ENCODE results near the gene NUDT11. TPM values are rescaled to one million over a fixed set of nuclear protein-coding genes. Genes with fewer than 3 reads are reported as not detected.
"Not testable (repeated sequence)": the region's sequence is repeated elsewhere in the genome, so short reads cannot be mapped to it uniquely, and the experiment has no call there.

Gene NUDT11
- total RNA-seq, 6 donors from 2014 or later: 0.22 to 0.76 (median 0.40) TPM; not detected in 2

DNA sequence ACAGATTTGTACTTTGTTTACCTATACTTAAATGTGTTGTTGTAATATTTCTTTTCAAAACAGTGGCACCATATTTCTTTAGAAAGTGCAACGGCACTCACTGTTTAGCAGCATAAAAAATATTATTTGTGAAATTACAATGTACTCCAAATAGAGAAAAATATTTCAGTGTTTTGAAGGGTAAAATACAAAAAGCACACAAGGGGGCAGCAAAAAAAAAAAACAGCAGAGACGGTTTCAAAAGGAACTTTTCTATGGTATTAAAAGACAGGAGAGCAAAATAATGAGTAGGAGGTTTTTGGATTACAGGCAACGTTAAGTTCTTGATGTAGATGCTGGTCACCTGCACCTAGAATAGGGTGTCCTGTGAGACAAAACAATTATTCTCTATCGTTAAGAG, 2.0 kb downstream of the NUDT11 start:
- no peaks in the 10 kb centered on the region for H3K36me3 ChIP-seq
- ATAC-seq (ENCODE audit: low FRiP score in 2 of 2) (no peak), DNase-seq (no peak)
- H3K4me1 ChIP-seq: peaks cover 0 to 6% (median 2%) of the 10 kb centered on the region in 4 donors
- no peak overlapping the region for H3K27ac ChIP-seq
- WGBS, 2 donors: 54 to 67% methylated on average over 4 of the region's 4 CpGs
- no peak overlapping the region for H3K4me3 ChIP-seq
- no peak for TF ChIP-seq POLR2A (IDR thresholded peaks at IDR 0.05)
- TF ChIP-seq POLR2AphosphoS5 (IDR thresholded peaks at IDR 0.05): no peak
- TF ChIP-seq, protein P1, sequence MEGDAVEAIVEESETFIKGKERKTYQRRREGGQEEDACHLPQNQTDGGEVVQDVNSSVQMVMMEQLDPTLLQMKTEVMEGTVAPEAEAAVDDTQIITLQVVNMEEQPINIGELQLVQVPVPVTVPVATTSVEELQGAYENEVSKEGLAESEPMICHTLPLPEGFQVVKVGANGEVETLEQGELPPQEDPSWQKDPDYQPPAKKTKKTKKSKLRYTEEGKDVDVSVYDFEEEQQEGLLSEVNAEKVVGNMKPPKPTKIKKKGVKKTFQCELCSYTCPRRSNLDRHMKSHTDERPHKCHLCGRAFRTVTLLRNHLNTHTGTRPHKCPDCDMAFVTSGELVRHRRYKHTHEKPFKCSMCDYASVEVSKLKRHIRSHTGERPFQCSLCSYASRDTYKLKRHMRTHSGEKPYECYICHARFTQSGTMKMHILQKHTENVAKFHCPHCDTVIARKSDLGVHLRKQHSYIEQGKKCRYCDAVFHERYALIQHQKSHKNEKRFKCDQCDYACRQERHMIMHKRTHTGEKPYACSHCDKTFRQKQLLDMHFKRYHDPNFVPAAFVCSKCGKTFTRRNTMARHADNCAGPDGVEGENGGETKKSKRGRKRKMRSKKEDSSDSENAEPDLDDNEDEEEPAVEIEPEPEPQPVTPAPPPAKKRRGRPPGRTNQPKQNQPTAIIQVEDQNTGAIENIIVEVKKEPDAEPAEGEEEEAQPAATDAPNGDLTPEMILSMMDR (IDR thresholded peaks at IDR 0.05): no peak
- no peak for TF ChIP-seq EP300 (IDR thresholded peaks at IDR 0.05)
- H3K27me3 ChIP-seq: peaks cover 0 to 3% (median 0%) of the 10 kb centered on the region in 4 donors
- peaks cover 0 to 6% (median 0%) of the 10 kb centered on the region in 4 donors for H3K9me3 ChIP-seq

DNA sequence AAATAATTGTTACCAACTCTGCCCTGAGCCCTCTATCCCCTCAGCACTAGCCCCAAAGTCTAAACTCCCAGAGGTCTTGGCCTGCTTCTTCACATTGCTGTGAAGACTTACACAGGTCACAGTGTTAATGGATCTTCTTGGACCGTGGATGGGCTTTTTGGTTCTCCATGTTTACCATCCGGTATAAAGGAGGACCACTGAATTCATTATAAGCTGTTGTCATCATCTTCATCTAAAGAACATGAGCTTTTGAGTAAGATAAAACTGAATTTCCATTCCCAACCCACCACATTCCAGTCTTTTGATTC, 8.5 kb downstream of the NUDT11 start:
- no peaks in the 10 kb centered on the region for H3K36me3 ChIP-seq
- no peaks in the 10 kb centered on the region for H3K27me3 ChIP-seq
- no peak overlapping the region for H3K4me3 ChIP-seq
- DNase-seq: no peak
- TF ChIP-seq POLR2AphosphoS5 (IDR thresholded peaks at IDR 0.05) (no peak), POLR2A (IDR thresholded peaks at IDR 0.05) (no peak), EP300 (IDR thresholded peaks at IDR 0.05) (no peak)
- TF ChIP-seq, protein P1 (IDR thresholded peaks at IDR 0.05): no peak
- ATAC-seq (ENCODE audit: low FRiP score in 2 of 2): no peak
- no peaks in the 10 kb centered on the region for H3K4me1 ChIP-seq
- H3K27ac ChIP-seq: no peak overlapping the region
- 76 to 78% methylated on average over 2 of the region's 2 CpGs for WGBS, 2 donors
- H3K9me3 ChIP-seq: no peaks in the 10 kb centered on the region

DNA sequence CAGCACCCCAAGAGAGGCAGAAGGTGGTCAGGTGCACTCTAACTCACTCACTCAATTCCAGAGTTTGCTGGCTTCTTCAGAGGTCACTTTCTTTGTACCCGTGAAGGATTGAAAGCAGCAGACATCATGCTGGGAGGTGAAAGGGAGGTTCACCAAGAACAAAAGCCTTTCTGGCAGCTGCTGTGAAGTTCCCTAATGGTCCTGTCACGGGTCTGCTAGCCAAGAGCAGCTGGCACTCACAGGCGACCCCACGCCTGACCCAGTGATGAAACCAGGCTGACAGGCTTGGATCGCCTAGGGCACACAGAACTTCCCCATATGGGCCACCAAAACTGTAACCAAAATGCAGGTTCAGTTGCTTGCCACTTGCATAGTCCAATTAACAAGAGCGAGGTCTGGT, 11.8 kb downstream of the NUDT11 start:
- no peak overlapping the region for H3K27ac ChIP-seq
- DNase-seq (no peak), ATAC-seq (ENCODE audit: low FRiP score in 2 of 2) (no peak)
- TF ChIP-seq POLR2AphosphoS5 (IDR thresholded peaks at IDR 0.05) (no peak), EP300 (IDR thresholded peaks at IDR 0.05) (no peak)
- no peaks in the 10 kb centered on the region for H3K4me1 ChIP-seq
- no peaks in the 10 kb centered on the region for H3K27me3 ChIP-seq
- no peaks in the 10 kb centered on the region for H3K36me3 ChIP-seq
- no peak overlapping the region for H3K4me3 ChIP-seq
- WGBS, 2 donors: 56 to 76% methylated on average over 2 to 6 of the region's 6 CpGs
- H3K9me3 ChIP-seq: no peaks in the 10 kb centered on the region

DNA sequence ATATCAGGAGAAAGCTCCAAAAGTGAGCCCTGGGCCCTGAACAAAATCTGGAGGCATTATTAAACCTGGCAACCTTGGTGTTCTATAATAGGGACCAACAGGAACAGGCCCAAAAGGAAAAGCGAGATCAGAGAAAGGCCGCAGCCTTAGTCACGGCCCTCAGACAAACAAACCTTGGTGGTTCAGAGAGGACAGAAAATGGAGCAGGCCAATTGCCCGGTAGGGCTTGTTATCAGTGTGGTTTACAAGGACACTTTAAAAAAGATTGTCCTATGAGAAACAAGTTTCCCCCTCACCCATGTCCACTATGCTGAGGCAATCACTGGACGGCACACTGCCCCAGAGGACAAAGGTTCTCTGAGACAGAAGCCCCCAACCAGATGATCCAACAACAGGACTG, 14.0 kb downstream of the NUDT11 start:
- not testable (repeated sequence) for H3K4me3 ChIP-seq; H3K27me3 ChIP-seq; H3K4me1 ChIP-seq; ATAC-seq (ENCODE audit: low FRiP score in 2 of 2); H3K36me3 ChIP-seq; DNase-seq; H3K27ac ChIP-seq; H3K9me3 ChIP-seq
- 87 to 94% methylated on average over 4 to 5 of the region's 5 CpGs for WGBS, 2 donors

DNA sequence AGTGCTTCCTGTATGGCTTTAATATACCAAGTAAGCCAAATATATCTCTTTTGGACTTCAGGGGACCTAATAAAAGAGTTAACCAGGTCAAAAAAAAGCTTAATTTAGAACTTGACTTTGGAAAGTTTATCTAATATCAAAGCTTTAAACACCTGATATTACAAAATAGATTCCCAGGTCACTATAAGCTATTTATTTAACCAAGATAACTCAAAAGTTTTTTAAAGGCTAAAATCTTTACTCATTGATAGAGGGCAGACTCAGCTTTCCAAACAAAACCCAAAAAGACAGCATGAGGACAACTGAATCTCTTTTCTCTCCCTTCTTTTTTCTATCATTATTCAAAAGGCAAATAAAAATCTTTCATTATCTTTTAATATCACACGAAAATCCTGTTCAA, 19.5 kb downstream of the NUDT11 start:
- DNase-seq: no peak
- H3K27me3 ChIP-seq: no peaks in the 10 kb centered on the region
- 38 to 82% methylated on average over 1 of the region's 1 CpG for WGBS, 2 donors
- H3K36me3 ChIP-seq: no peaks in the 10 kb centered on the region
- H3K9me3 ChIP-seq: peaks cover 0 to 4% (median 0%) of the 10 kb centered on the region in 4 donors
- TF ChIP-seq, protein P1 (IDR thresholded peaks at IDR 0.05): no peak
- TF ChIP-seq POLR2AphosphoS5 (IDR thresholded peaks at IDR 0.05) (no peak), EP300 (IDR thresholded peaks at IDR 0.05) (no peak)
- no peak overlapping the region for H3K4me3 ChIP-seq
- no peak for ATAC-seq (ENCODE audit: low FRiP score in 2 of 2)
- H3K4me1 ChIP-seq: no peaks in the 10 kb centered on the region
- no peak overlapping the region for H3K27ac ChIP-seq

DNA sequence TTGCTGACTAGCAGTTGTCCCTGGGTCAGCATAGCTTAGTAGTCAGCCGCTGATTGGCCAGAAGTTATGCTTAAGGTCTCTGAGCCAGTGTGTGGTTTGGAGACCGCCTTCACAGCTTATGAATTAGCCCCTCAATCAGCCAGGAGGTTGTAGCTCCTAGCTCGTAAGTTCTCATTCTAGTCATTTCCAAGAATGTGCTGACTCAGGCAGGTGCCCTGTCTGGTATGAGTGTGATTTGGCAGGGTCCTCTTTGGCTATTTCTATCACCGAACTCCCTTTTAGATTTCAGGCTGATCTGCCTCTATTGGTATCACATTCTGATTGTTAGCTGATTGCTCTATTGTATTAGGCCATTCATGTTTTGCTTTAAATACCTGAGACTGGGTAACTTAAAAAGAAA, 33.1 kb downstream of the NUDT11 start:
- H3K36me3 ChIP-seq: no peaks in the 10 kb centered on the region
- ATAC-seq (ENCODE audit: low FRiP score in 2 of 2) (no peak), DNase-seq (no peak)
- no peak overlapping the region for H3K27ac ChIP-seq
- no peaks in the 10 kb centered on the region for H3K4me1 ChIP-seq
- no peak for TF ChIP-seq EP300 (IDR thresholded peaks at IDR 0.05)
- no peaks in the 10 kb centered on the region for H3K9me3 ChIP-seq
- H3K27me3 ChIP-seq: no peaks in the 10 kb centered on the region
- H3K4me3 ChIP-seq: no peak overlapping the region
- WGBS, 2 donors: 79 to 88% methylated on average over 4 of the region's 4 CpGs
